Transverse colon (tissue), 4 donors: Measurements from ENCODE around the gene PEX3.

ENCODE experiments used
- POLR2AphosphoS5 ChIP-seq, 3 donors: sonication (generic); formaldehyde crosslinking; IDR thresholded peaks; one replicate each; pipeline ENCODE4 v1.6.1; 2016; ENCODE audit warnings: antibody characterized with exemption in 3 of 3
- TF ChIP-seq, protein P1 (sequence below), 5 experiments: fragments of 200-600 bp in 3 of 5; fragments of 450-650 bp in 2 of 5; sonication (generic) in 3 of 5; IDR thresholded peaks; 1 replicate in 2 of 5; 2 replicates in 3 of 5; pipeline ENCODE4 v1.5.1; 2016 to 2017; ENCODE audit warnings: antibody characterized with exemption in 5 of 5, inconsistent platforms in 3 of 5, mild to moderate bottlenecking in 2 of 5, moderate library complexity in 1 of 5

DNA sequence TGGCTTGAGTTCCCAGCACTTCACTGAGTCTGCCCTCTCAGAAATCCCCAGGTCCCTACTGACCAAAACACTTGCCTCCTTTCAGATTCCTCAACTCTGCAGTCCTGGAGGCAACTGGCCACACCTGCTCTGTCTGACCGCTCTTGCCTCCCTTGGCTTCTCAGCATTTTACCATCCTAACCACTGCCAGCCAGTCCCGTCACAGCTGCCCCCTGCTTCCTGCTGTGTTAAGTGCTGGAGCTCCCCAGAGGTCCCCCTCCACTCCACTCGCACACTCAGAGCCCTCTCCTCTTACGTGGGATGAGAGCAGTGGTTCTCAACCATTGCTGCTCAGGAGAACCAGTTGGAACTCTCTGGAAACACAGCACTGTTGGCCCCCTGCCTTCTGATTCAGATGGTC lies 20.6 kb upstream of the PEX3 start:
- TF ChIP-seq, protein P1, sequence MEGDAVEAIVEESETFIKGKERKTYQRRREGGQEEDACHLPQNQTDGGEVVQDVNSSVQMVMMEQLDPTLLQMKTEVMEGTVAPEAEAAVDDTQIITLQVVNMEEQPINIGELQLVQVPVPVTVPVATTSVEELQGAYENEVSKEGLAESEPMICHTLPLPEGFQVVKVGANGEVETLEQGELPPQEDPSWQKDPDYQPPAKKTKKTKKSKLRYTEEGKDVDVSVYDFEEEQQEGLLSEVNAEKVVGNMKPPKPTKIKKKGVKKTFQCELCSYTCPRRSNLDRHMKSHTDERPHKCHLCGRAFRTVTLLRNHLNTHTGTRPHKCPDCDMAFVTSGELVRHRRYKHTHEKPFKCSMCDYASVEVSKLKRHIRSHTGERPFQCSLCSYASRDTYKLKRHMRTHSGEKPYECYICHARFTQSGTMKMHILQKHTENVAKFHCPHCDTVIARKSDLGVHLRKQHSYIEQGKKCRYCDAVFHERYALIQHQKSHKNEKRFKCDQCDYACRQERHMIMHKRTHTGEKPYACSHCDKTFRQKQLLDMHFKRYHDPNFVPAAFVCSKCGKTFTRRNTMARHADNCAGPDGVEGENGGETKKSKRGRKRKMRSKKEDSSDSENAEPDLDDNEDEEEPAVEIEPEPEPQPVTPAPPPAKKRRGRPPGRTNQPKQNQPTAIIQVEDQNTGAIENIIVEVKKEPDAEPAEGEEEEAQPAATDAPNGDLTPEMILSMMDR (IDR thresholded peaks at IDR 0.05): no peak
- no peak for TF ChIP-seq POLR2AphosphoS5 (IDR thresholded peaks at IDR 0.05)
